Left lung (tissue), 10 donors: ENCODE results near the gene LGALS4. TPM values are rescaled to one million over a fixed set of nuclear protein-coding genes. Genes with fewer than 3 reads are reported as not detected.
"Not testable (repeated sequence)": the region's sequence is repeated elsewhere in the genome, so short reads cannot be mapped to it uniquely, and the experiment has no call there.

Source experiments
- ATAC-seq: fragments of 200-7000 bp; cut with Tn5 transposase; one replicate; pipeline ENCODE4 v1.9.1; 2020; ENCODE audit warnings: moderate library complexity
- DNase-seq, 4 donors: peaks; one replicate each; pipeline ENCODE4 v3.0.0-alpha.2; 2013 to 2020
- H3K27ac ChIP-seq, 2 donors: fragments of 200-600 bp; sonication (generic) in 1 of 2; one replicate each; pipeline versions ENCODE4 v1.5.0 to v1.8.0; 2020 to 2021
- H3K27me3 ChIP-seq, 2 donors: fragments of 200-600 bp; sonication (generic) in 1 of 2; one replicate each; pipeline versions ENCODE4 v1.5.0 to v1.8.0; 2020 to 2021
- H3K36me3 ChIP-seq, 2 donors: fragments of 200-600 bp; sonication (generic) in 1 of 2; one replicate each; pipeline versions ENCODE4 v1.5.0 to v1.8.0; 2020 to 2021
- H3K4me1 ChIP-seq, 2 donors: fragments of 200-600 bp; one replicate each; pipeline ENCODE4 v1.8.0; 2021
- H3K4me3 ChIP-seq, 2 donors: fragments of 200-600 bp; sonication (generic) in 1 of 2; one replicate each; pipeline versions ENCODE4 v1.5.0 to v1.8.0; 2020 to 2021; ENCODE audit warnings: mild to moderate bottlenecking in 1 of 2
- H3K9me3 ChIP-seq, 2 donors: fragments of 200-600 bp; sonication (generic) in 1 of 2; one replicate each; pipeline versions ENCODE4 v1.5.0 to v1.8.0; 2020 to 2021
- CTCF ChIP-seq, 2 donors: fragments of 200-600 bp; sonication (generic) in 1 of 2; IDR thresholded peaks; one replicate each; pipeline versions ENCODE4 v1.5.0 to v1.8.0; 2021; ENCODE audit warnings: antibody characterized with exemption in 2 of 2
- intact Hi-C, 2 donors: fragments of 100-400 bp; cut with DNase I; formaldehyde crosslinking; loops; one replicate each; pipeline versions ENCODE4 v1.11.2 to v1.14.2; 2022
- polyA plus RNA-seq, 6 donors: library from polyadenylated mRNA; unstranded; fragments of 120-200 nt; gene quantifications; one replicate each; pipeline ENCODE4 v1.2.1, GENCODE V29; 2013; ENCODE audit not compliant: insufficient read length in 6 of 6
- total RNA-seq, 2 donors: library from RNA; stranded (reverse); fragmentation: NEBNext Ultra II Directional; extraction: Animal tissue kit (Norgen Biotek cat#: 25700); gene quantifications; one replicate each; pipeline ENCODE4 v1.2.1, GENCODE V29; 2021
- donor health status: DM: no; HTN: yes; CAD: no.
- donor health status: DM: no; HTN: no; CAD: no.

LGALS4 gene
- total and polyA plus RNA-seq, 8 donors = 0.64 to 3.4 (median 1.8) TPM

DNA sequence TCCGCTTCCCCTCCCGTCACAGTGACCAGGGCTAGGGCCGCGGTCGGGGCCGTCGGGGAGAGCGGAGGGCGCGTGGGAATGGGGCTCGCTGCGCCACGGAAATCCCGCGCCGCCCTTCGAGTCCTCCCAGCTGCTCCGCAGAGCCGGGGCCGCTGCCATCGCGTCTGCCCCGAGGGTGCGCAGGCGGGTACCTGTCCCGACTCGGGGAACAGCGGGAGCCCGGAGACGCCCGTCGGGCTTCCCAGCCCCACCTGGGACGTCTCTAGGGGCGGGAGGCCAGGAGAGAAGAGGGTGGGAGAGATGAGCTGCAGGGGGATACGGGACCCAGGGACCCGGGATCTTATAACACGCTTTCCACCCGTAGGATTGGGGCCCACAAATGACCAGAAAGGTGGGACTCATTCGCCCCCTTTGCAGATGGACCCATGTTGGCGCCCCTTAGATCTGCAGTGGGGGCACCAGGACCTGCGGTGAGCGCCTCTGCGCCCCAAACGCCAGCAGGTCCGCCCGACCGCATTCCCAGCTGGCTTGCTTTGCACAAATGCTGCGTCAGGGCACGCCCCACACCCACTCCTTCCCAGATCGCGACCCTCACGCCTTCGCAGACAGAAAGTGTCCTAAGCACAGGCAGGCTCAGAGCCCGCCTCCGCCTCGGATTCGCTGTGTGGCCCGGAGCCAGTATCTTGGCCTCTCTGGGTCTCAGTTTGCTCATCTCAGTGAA is 42.4 kb downstream of the LGALS4 start:
- H3K4me1 ChIP-seq, DNase-seq, intact Hi-C loops, H3K27me3 ChIP-seq, H3K36me3 ChIP-seq, H3K9me3 ChIP-seq: not testable (repeated sequence)
- Histone ChIP-seq H3K27ac (peak overlapping the region in 1 of 2 donors; percentile 60), H3K4me3 (peak overlapping the region in 1 of 2 donors; percentile 43)
- ATAC-seq = peak; percentile 33

DNA sequence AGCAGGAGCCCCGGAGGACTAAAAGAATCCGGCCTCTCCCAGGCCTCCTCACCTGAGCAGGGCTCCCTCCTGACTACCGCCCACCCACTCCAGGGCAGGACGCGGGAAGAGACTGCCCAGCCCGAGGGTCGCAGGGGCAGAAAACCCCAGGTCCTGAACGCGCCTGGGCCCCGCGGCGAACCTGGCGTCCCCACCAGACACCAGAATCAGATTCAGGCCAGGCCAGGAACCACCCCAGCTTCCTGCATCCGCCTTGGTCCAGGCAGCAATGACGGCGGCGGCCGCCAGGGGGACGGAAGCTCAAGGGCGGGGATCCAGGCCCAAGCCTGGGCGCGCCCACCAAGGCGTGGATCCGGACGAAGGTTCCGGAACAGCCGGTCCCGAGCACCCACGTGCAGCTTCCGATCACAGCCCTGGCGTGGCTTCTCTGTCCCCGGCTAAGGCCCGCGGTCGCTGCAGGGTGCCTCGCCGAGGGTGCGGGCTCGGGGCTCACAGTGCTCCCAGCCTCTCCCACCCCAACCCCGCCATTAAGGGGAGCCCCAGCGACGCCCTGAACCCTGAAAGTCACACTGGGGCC is 43.0 kb downstream of the LGALS4 start:
- intact Hi-C loops = no loop called here
- Histone ChIP-seq H3K4me3 (peak overlapping the region in 1 of 2 donors; percentile 43), H3K4me1 (peaks cover 0 to 8% of the 10 kb centered on the region in 2 donors), H3K27me3 (no peaks in the 10 kb centered on the region), H3K27ac (peak overlapping the region in 1 of 2 donors; percentile 60), H3K36me3 (no peaks in the 10 kb centered on the region), H3K9me3 (no peaks in the 10 kb centered on the region)
- peak; percentile 51 to 95 for TF ChIP-seq CTCF (IDR thresholded peaks at IDR 0.05)
- ATAC-seq (peak; percentile 83), DNase-seq (peak; percentile 68 to 98 (median 87))

DNA sequence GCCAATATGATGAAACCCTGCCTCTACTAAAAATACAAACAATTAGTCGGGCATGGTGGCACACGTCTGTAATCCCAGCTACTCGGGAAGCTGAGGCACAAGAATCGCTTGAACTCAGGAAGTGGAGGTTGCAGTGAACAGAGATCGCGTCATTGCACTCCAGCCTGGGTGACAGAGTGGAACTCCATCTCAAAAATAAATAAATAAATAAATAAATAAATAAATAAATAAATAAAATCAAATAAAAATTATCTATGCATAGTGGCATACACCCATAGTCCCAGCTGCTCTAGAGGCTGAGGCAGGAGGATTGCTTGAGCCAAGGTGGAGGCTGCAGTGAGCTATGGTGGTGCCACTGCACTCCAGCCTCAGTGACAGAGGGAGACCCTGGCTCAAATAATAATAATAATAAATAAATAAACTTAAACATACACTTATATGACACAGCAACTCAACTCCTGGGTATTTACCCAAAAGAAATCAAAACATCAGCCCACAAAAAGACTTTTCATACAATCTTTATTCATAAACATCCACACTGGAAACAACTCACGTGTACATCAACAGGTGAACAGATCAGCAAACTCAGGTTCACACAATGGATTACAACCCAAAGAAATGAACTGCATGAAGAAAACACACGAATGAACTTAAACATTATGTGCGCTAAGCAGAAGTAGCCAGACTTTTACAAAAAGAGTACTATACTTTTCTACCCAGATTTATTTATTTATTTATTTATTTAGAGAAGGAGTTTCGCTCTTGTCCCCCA is 46.3 kb downstream of the LGALS4 start:
- DNase-seq (no peak), ATAC-seq (no peak)
- Histone ChIP-seq H3K9me3 (no peaks in the 10 kb centered on the region), H3K27me3 (no peaks in the 10 kb centered on the region), H3K4me1 (peaks cover 0 to 8% of the 10 kb centered on the region in 2 donors), H3K4me3 (no peak overlapping the region), H3K27ac (no peak overlapping the region), H3K36me3 (no peaks in the 10 kb centered on the region)
- intact Hi-C loops = no loop called here
- TF ChIP-seq CTCF (IDR thresholded peaks at IDR 0.05) = no peak

DNA sequence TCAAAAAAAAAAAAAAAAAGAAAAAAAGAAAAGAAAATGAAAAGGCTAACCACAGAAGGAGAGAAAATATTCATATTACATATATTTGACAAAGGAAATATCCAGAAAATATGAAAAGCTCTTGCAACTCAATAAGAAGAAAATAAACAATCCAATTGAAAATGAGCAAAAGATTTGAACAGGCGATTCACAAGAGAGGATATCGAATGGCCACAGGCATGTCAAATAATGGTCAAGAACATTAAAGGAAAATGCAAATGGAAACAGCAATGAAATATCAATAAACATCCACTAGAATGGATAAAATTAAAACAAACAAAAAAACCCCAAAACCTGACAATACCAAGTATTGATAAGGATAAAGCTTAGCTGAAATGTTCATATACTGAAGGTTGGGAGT is 47.5 kb downstream of the LGALS4 start:
- TF ChIP-seq CTCF (IDR thresholded peaks at IDR 0.05) = no peak
- no peak for ATAC-seq
- intact Hi-C loops = no loop called here

DNA sequence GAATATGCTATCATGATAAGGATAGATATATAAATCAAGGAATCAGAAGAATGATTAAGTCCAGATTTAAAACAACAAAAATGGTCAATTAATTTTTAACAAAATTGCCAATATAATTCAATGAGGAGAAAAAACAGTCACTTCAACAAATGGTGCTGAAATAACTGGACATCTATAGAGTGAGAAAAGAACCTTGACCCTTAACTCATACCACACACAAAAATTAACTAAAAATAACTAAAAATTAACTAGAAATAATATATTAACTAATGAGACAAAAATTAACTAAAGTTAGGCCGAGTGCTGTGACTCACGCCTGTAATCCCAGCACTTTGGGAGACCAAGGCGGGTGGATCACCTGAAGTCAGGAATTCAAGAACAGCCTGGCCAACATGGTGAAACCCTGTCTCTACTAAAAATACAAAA is 48.9 kb downstream of the LGALS4 start:
- no peak overlapping the region for H3K4me3 ChIP-seq
- H3K4me1 ChIP-seq = no peaks in the 10 kb centered on the region
- no peaks in the 10 kb centered on the region for H3K36me3 ChIP-seq
- DNase-seq = no peak
- no peaks in the 10 kb centered on the region for H3K9me3 ChIP-seq
- intact Hi-C loops = no loop called here
- no peak for ATAC-seq
- no peak for TF ChIP-seq CTCF (IDR thresholded peaks at IDR 0.05)
- H3K27ac ChIP-seq = no peak overlapping the region
- H3K27me3 ChIP-seq = no peaks in the 10 kb centered on the region

More for the DNA sequence above, 47.5 kb downstream of the LGALS4 start:
- no peaks in the 10 kb centered on the region for H3K36me3 ChIP-seq
- peaks cover 0 to 8% of the 10 kb centered on the region in 2 donors for H3K4me1 ChIP-seq
- no peak overlapping the region for H3K27ac ChIP-seq
- no peaks in the 10 kb centered on the region for H3K27me3 ChIP-seq
- no peaks in the 10 kb centered on the region for H3K9me3 ChIP-seq
- no peak overlapping the region for H3K4me3 ChIP-seq
- no peak for DNase-seq

GRCh38 chr19:38761884-38762389 is 50.8 kb downstream of the LGALS4 start:
- H3K27ac ChIP-seq, intact Hi-C loops, DNase-seq, ATAC-seq, H3K4me3 ChIP-seq, H3K27me3 ChIP-seq, H3K4me1 ChIP-seq, H3K36me3 ChIP-seq, H3K9me3 ChIP-seq: not testable (repeated sequence)

- H3K4me3 ChIP-seq, H3K9me3 ChIP-seq, intact Hi-C loops, H3K27ac ChIP-seq, H3K4me1 ChIP-seq, ATAC-seq, DNase-seq, H3K36me3 ChIP-seq, H3K27me3 ChIP-seq: not testable (repeated sequence)
These were observed 51.8 kb downstream of the LGALS4 start for GRCh38 chr19:38760805-38761517.
